ENCODE results near the gene LRRC27. TPM values are rescaled to one million over a fixed set of nuclear protein-coding genes. Genes with fewer than 3 reads are reported as not detected.

The LRRC27 gene
- total RNA-seq, 6 donors from 2014 or later: 7.4 to 110 (median 15.1) TPM

GRCh38 chr10:132319853-132320653 lies 11.9 kb upstream of the LRRC27 start:
- Histone ChIP-seq H3K36me3 (no peaks in the 10 kb centered on the region), H3K9me3 (no peaks in the 10 kb centered on the region), H3K4me1 (peaks cover 0 to 8% (median 7%) of the 10 kb centered on the region in 4 donors), H3K27ac (peak overlapping the region in 1 of 4 donors; percentile 22), H3K4me3 (no peak overlapping the region), H3K27me3 (no peaks in the 10 kb centered on the region)
- DNase-seq: no peak
- TF ChIP-seq POLR2A (IDR thresholded peaks at IDR 0.05) (no peak), POLR2AphosphoS5 (IDR thresholded peaks at IDR 0.05) (no peak), CTCF (IDR thresholded peaks at IDR 0.05) (no peak), EP300 (IDR thresholded peaks at IDR 0.05) (no peak)
- ATAC-seq (ENCODE audit: low FRiP score in 2 of 2): peak; percentile 47 to 87
- 66 to 67% methylated on average over 15 of the region's 15 CpGs for WGBS, 2 donors

- H3K27ac ChIP-seq: peak overlapping the region in 1 of 4 donors; percentile 22
- no peaks in the 10 kb centered on the region for H3K9me3 ChIP-seq
- DNase-seq (no peak), ATAC-seq (ENCODE audit: low FRiP score in 2 of 2) (peak in 1 of 2 donors; percentile 8)
- no peaks in the 10 kb centered on the region for H3K36me3 ChIP-seq
- peaks cover 0 to 8% (median 7%) of the 10 kb centered on the region in 4 donors for H3K4me1 ChIP-seq
- TF ChIP-seq POLR2AphosphoS5 (IDR thresholded peaks at IDR 0.05) (no peak), POLR2A (IDR thresholded peaks at IDR 0.05) (no peak), CTCF (IDR thresholded peaks at IDR 0.05) (no peak), EP300 (IDR thresholded peaks at IDR 0.05) (no peak)
- WGBS, 2 donors: 92% methylated on average over 9 to 13 of the region's 13 CpGs
- no peak overlapping the region for H3K4me3 ChIP-seq
- no peaks in the 10 kb centered on the region for H3K27me3 ChIP-seq
Observed at GRCh38 chr10:132320654-132321469, 11.1 kb upstream of the LRRC27 start.

- H3K4me1 ChIP-seq: peaks cover 0 to 8% (median 7%) of the 10 kb centered on the region in 4 donors
- no peak overlapping the region for H3K4me3 ChIP-seq
- H3K27me3 ChIP-seq: no peaks in the 10 kb centered on the region
- TF ChIP-seq CTCF (IDR thresholded peaks at IDR 0.05): no peak
- no peak for TF ChIP-seq POLR2A (IDR thresholded peaks at IDR 0.05)
- no peak for TF ChIP-seq POLR2AphosphoS5 (IDR thresholded peaks at IDR 0.05)
- no peak for TF ChIP-seq EP300 (IDR thresholded peaks at IDR 0.05)
- WGBS, 2 donors: 91 to 96% methylated on average over 10 of the region's 10 CpGs
- ATAC-seq (ENCODE audit: low FRiP score in 2 of 2) (no peak), DNase-seq (no peak)
- H3K27ac ChIP-seq: no peak overlapping the region
- H3K36me3 ChIP-seq: no peaks in the 10 kb centered on the region
- no peaks in the 10 kb centered on the region for H3K9me3 ChIP-seq
Observed at GRCh38 chr10:132321726-132322125, 10.3 kb upstream of the LRRC27 start.

GRCh38 chr10:132322586-132323048 lies 9.4 kb upstream of the LRRC27 start:
- no peak for DNase-seq
- no peaks in the 10 kb centered on the region for H3K27me3 ChIP-seq
- H3K4me1 ChIP-seq: peaks cover 0 to 8% (median 7%) of the 10 kb centered on the region in 4 donors
- no peaks in the 10 kb centered on the region for H3K36me3 ChIP-seq
- no peaks in the 10 kb centered on the region for H3K9me3 ChIP-seq
- 42 to 70% methylated on average over 6 of the region's 6 CpGs for WGBS, 2 donors
- TF ChIP-seq CTCF (IDR thresholded peaks at IDR 0.05) (peak in 2 of 6 experiments; percentile 16 to 21), POLR2A (IDR thresholded peaks at IDR 0.05) (no peak), EP300 (IDR thresholded peaks at IDR 0.05) (no peak), POLR2AphosphoS5 (IDR thresholded peaks at IDR 0.05) (no peak)
- no peak overlapping the region for H3K4me3 ChIP-seq
- H3K27ac ChIP-seq: peak overlapping the region in 2 of 4 donors; percentile 48 to 65
- ATAC-seq (ENCODE audit: low FRiP score in 2 of 2): peak in 1 of 2 donors; percentile 27
